ENCODE measurements around the gene ZNF407.

Gene ZNF407

GRCh38 chr18:74834424-74835309 lies 237.0 kb downstream of the ZNF407 start:
- no peak for DNase-seq

GRCh38 chr18:74836296-74837139 lies 238.8 kb downstream of the ZNF407 start:
- no peak for DNase-seq

GRCh38 chr18:74840492-74841167 lies 243.0 kb downstream of the ZNF407 start:
- peak; percentile 13 for DNase-seq

- DNase-seq, result no peak
Measured at GRCh38 chr18:74841248-74841647, 243.6 kb downstream of the ZNF407 start.

GRCh38 chr18:74849301-74849700 lies 251.6 kb downstream of the ZNF407 start:
- no peak for DNase-seq

GRCh38 chr18:74856434-74856833 lies 258.8 kb downstream of the ZNF407 start:
- no peak for DNase-seq

- no peak for DNase-seq
Measured at GRCh38 chr18:74856928-74857327, 259.3 kb downstream of the ZNF407 start.

GRCh38 chr18:74857901-74858300 lies 260.2 kb downstream of the ZNF407 start:
- DNase-seq, result no peak

- DNase-seq, result no peak
Measured at GRCh38 chr18:74861154-74861553, 263.5 kb downstream of the ZNF407 start.

- no peak for DNase-seq
Measured at GRCh38 chr18:74862094-74862493, 264.4 kb downstream of the ZNF407 start.

- DNase-seq, result no peak
Measured at GRCh38 chr18:74866577-74866976, 268.9 kb downstream of the ZNF407 start.

GRCh38 chr18:74868461-74868860 lies 270.8 kb downstream of the ZNF407 start:
- DNase-seq, result no peak

- no peak for DNase-seq
Measured at GRCh38 chr18:74869904-74870863, 272.5 kb downstream of the ZNF407 start.

- no peak for DNase-seq
Measured at GRCh38 chr18:74870950-74871349, 273.3 kb downstream of the ZNF407 start.

GRCh38 chr18:74873629-74874028 lies 276.0 kb downstream of the ZNF407 start:
- DNase-seq, result no peak

GRCh38 chr18:74874351-74874750 lies 276.7 kb downstream of the ZNF407 start:
- DNase-seq, result no peak

GRCh38 chr18:74876630-74877243 lies 279.1 kb downstream of the ZNF407 start:
- no peak for DNase-seq

GRCh38 chr18:74878267-74878666 lies 280.6 kb downstream of the ZNF407 start:
- DNase-seq, result no peak

- no peak for DNase-seq
Measured at GRCh38 chr18:74880706-74881278, 283.1 kb downstream of the ZNF407 start.

GRCh38 chr18:74892066-74892627 lies 294.5 kb downstream of the ZNF407 start:
- no peak for DNase-seq

- DNase-seq, result no peak
Measured at GRCh38 chr18:74895686-74896085, 298.0 kb downstream of the ZNF407 start.
